Mucosa of descending colon (tissue), 3 donors: ENCODE results near the gene FFAR1. TPM values are rescaled to one million over a fixed set of nuclear protein-coding genes. Genes with fewer than 3 reads are reported as not detected.

ENCODE experiments used
- ATAC-seq: fragments of 200-7000 bp; cut with Tn5 transposase; one replicate; pipeline ENCODE4 v1.9.1; 2020; ENCODE audit warnings: mild to moderate bottlenecking, moderate library complexity
- DNase-seq, 3 donors: peaks; one replicate each; pipeline ENCODE4 v3.0.0-alpha.2; 2020
- H3K36me3 ChIP-seq: fragments of 200-600 bp; one replicate; pipeline ENCODE4 v1.8.0; 2021; ENCODE audit warnings: low read depth, mild to moderate bottlenecking
- H3K4me1 ChIP-seq: fragments of 200-600 bp; one replicate; pipeline ENCODE4 v1.8.0; 2021; ENCODE audit warnings: low read depth, mild to moderate bottlenecking
- H3K4me3 ChIP-seq: fragments of 200-600 bp; one replicate; pipeline ENCODE4 v1.8.0; 2021; ENCODE audit warnings: mild to moderate bottlenecking
- H3K9me3 ChIP-seq: fragments of 200-600 bp; one replicate; pipeline ENCODE4 v1.8.0; 2021; ENCODE audit warnings: mild to moderate bottlenecking
- intact Hi-C, 2 donors: fragments of 100-400 bp; cut with DNase I in 1 of 2; cut with micrococcal nuclease in 1 of 2; formaldehyde crosslinking; loops; one replicate each; pipeline versions ENCODE4 v1.11.0 to v1.11.1; 2022; cut with DNase I, micrococcal nuclease
- total RNA-seq, 3 donors: library from RNA; stranded (reverse); fragmentation: NEBNext Ultra II Directional in 2 of 3; extraction: Animal tissue kit (Norgen Biotek cat#: 25700) in 2 of 3; gene quantifications; one replicate each; pipeline versions ENCODE4 v1.2.1 to v1.2.4, GENCODE V29; 2021 to 2023
- TF ChIP-seq, protein P1 (sequence below): fragments of 200-600 bp; IDR thresholded peaks from one replicate; pipeline ENCODE4 v1.8.0; 2022; ENCODE audit warnings: antibody characterized with exemption, mild to moderate bottlenecking
- donor health status: DM: no; HTN: no; CAD: no; lungs with moderate emphysema.
- donor health status: DM: no; HTN: no; CAD: no.
- donor health status: DM: no; HTN: yes; CAD: no.

Gene FFAR1
- total RNA-seq, 3 donors from 2014 or later, result not detected

DNA sequence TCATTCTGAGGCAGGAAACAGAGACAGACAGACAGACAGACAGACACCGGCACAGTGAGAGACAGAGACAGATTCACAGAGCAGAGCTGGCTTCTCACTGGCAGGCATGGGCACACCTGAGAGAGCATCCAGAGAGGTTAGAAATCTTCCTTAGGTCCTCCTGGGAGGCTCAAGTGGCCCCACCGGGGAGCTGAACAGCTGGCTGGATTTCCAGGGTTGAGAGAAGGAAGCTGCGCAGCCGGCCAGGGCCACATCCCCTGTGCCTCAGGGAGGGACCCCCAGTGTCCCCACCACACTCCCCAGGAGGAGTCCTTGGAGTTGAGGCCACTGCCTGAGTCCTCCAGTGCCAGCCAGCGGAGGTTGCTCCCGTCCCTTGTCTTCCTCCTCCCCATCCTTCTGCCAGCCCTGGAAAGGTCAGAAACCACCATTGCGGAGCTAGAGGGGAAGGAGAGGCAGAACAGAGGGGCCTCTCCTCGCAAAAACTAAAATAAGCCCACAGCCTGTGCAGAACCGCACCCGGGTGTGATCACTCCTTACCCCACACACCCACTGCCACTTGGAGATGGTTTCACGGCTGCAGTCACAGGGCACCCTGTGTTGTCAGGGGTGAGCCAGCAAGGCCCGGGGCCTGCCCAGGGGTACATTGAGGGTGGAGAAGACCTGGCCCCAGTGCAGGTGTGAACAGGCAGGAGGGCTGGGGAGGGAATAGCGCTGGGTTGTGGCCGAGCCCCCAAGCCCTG is 14.7 kb downstream of the FFAR1 start:
- Histone ChIP-seq H3K36me3 (no peaks in the 10 kb centered on the region), H3K9me3 (no peaks in the 10 kb centered on the region), H3K4me1 (no peaks in the 10 kb centered on the region), H3K4me3 (no peak overlapping the region)
- TF ChIP-seq, protein P1, sequence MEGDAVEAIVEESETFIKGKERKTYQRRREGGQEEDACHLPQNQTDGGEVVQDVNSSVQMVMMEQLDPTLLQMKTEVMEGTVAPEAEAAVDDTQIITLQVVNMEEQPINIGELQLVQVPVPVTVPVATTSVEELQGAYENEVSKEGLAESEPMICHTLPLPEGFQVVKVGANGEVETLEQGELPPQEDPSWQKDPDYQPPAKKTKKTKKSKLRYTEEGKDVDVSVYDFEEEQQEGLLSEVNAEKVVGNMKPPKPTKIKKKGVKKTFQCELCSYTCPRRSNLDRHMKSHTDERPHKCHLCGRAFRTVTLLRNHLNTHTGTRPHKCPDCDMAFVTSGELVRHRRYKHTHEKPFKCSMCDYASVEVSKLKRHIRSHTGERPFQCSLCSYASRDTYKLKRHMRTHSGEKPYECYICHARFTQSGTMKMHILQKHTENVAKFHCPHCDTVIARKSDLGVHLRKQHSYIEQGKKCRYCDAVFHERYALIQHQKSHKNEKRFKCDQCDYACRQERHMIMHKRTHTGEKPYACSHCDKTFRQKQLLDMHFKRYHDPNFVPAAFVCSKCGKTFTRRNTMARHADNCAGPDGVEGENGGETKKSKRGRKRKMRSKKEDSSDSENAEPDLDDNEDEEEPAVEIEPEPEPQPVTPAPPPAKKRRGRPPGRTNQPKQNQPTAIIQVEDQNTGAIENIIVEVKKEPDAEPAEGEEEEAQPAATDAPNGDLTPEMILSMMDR, result no peak
- DNase-seq, result no peak
- no peak for ATAC-seq
- intact Hi-C loops, result no loop called here

DNA sequence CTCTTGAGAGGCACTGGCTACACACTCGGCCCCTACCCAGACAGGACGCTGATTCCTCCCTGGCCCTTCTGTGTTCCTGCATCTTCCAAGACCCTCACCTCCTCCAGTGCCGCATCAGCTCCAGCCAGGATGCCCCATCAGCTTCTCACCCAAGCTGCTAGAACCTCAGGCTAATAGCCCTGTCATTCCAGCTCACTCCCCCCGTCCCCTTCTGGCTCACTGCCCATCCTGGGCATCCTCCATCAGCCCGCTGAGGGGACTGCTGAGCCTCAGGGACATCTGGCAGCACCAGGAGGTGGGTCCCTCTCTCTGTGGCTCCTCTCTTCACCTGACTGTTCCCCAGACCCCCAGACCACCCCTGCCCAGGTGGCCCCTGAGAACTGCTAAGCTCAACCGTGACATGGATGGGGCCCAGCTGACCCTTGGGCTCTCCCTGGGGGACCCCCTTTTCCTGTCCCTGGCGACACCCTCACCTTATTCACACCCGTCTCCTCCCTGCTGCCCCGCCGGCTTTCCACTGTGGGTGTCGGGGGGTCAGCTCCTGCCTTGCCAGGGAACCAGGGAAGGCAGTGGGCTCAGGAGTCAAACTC is 15.4 kb downstream of the FFAR1 start:
- intact Hi-C loops, result no loop called here
- Histone ChIP-seq H3K4me1 (no peaks in the 10 kb centered on the region), H3K9me3 (no peaks in the 10 kb centered on the region), H3K36me3 (no peaks in the 10 kb centered on the region), H3K4me3 (no peak overlapping the region)
- ATAC-seq (no peak), DNase-seq (no peak)
- TF ChIP-seq, protein P1, result no peak

DNA sequence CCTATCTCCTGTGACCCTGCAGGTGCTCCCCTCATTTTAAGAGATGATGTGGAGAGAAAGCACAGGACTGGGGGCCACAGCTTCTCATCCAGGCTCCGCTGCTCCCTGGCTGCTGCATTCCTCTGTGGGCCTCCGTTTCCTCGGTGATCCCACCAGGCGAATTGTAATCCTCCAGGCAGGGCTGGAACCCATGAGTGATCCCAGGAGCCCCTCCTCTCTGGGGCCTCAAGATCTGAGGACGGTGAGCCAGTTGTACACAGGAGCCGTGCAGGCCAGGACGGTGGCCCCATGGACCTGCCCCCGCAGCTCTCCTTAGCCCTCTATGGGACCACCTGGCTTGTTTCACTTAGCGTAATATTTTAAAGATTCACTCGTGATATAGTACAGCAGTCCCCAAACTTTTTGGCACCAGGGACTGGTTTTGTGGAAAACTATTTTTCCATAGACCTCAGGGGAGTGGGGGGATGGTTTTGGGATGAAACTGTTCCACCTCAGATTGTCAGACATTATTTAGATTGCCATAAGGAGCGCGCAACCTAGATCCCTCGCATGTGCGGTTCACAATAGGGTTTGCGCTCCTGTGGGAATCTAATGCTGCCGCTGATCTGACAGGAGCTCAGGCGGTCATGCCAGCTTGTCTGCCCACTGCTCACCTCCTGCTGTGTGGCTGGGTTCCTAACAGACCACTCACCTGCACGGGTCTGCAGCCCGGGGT is 16.2 kb downstream of the FFAR1 start:
- H3K4me3 ChIP-seq, result no peak overlapping the region
- no peak for ATAC-seq
- no peaks in the 10 kb centered on the region for H3K4me1 ChIP-seq
- H3K36me3 ChIP-seq, result no peaks in the 10 kb centered on the region
- no peaks in the 10 kb centered on the region for H3K9me3 ChIP-seq
- DNase-seq, result no peak
- intact Hi-C loops, result no loop called here
- TF ChIP-seq, protein P1, result no peak

DNA sequence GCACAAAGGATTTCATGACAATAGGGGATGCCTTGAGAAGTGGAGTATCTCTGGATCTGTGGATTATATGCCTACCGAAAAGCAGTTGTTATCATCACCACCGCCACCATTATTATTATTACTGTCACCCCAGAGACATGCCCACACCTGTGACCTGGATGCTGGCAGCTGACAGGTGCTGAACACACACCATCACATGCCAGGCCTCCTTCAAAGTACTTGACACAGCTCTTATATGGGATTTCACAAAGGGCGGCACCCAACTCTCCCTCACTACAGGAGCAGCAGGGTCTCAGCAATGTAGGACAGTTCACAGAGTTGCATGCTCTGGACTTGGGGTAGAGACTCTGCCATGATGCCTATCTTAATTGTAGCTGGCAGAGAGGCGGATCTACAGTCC is 17.6 kb downstream of the FFAR1 start:
- TF ChIP-seq, protein P1, result no peak
- DNase-seq (no peak), ATAC-seq (no peak)
- intact Hi-C loops, result no loop called here
- Histone ChIP-seq H3K36me3 (no peaks in the 10 kb centered on the region), H3K4me3 (no peak overlapping the region), H3K9me3 (no peaks in the 10 kb centered on the region), H3K4me1 (no peaks in the 10 kb centered on the region)

DNA sequence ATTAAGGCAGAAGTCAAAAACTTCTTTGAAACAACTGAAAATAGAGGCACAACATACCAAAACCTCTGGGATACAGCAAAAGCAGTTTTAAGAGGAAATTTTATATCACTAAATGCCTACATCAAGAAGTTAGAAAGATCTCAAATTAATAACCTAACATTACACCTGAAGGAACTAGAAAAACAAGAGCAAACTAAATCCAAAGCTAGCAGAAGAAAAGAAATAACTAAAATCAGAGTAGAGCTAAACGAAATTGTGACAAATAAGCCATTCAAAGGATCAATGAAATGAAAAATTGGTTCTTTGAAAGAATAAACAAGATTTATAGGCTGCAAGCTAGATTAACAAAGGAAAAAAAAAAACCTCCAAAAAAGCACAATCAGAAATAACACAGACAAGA is 20.7 kb downstream of the FFAR1 start:
- Histone ChIP-seq H3K36me3 (no peaks in the 10 kb centered on the region), H3K4me3 (no peak overlapping the region), H3K9me3 (no peaks in the 10 kb centered on the region), H3K4me1 (no peaks in the 10 kb centered on the region)
- TF ChIP-seq, protein P1, result no peak
- intact Hi-C loops, result no loop called here
- DNase-seq (no peak), ATAC-seq (no peak)
